Neural progenitor cell (in vitro differentiated cells): Measurements from ENCODE around the gene PLEKHS1.

Experiments
- EZH2 ChIP-seq: fragments of 200-600 bp; sonication (generic); IDR thresholded peaks from 2 replicates; pipeline ENCODE4 v1.6.1; 2017; ENCODE audit warnings: antibody characterized with exemption, mild to moderate bottlenecking, moderate library complexity
- TF ChIP-seq, protein P1 (sequence below): fragments of 200-600 bp; sonication (generic); IDR thresholded peaks from 2 replicates; pipeline ENCODE4 v1.5.1; 2017; ENCODE audit warnings: antibody characterized with exemption, mild to moderate bottlenecking

DNA sequence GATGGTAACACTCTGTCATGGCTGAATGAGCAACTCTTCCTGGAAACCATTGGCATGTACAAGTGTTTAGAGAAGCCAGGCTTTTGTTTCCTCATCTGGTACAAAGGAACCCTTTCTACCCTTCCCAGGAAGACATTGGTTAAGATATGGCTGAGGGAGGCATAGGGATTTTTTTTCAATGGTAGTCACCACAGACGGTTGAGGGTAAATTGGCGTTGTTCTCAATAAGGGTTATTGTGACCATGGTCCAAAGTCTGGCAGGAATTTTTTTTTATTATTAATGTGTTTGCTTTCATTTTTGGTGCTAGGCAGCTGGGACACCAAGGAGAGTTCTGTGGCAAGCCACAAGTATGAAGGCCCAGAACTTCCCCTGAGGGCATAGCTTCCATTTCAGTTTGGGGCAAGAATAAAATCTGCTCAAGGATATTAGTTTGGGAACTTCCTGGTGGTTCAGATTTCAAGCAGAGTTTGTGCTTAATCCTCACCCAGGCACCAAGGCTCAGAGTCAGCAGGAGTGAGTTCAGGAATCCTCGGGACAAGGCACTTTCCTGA, at the start of gene PLEKHS1:
- TF ChIP-seq, protein P1, sequence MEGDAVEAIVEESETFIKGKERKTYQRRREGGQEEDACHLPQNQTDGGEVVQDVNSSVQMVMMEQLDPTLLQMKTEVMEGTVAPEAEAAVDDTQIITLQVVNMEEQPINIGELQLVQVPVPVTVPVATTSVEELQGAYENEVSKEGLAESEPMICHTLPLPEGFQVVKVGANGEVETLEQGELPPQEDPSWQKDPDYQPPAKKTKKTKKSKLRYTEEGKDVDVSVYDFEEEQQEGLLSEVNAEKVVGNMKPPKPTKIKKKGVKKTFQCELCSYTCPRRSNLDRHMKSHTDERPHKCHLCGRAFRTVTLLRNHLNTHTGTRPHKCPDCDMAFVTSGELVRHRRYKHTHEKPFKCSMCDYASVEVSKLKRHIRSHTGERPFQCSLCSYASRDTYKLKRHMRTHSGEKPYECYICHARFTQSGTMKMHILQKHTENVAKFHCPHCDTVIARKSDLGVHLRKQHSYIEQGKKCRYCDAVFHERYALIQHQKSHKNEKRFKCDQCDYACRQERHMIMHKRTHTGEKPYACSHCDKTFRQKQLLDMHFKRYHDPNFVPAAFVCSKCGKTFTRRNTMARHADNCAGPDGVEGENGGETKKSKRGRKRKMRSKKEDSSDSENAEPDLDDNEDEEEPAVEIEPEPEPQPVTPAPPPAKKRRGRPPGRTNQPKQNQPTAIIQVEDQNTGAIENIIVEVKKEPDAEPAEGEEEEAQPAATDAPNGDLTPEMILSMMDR: no peak
- TF ChIP-seq EZH2: no peak
